ENCODE results near the gene CACNB4.
"Not testable (repeated sequence)": the region's sequence is repeated elsewhere in the genome, so short reads cannot be mapped to it uniquely, and the experiment has no call there.

CACNB4 gene

DNA sequence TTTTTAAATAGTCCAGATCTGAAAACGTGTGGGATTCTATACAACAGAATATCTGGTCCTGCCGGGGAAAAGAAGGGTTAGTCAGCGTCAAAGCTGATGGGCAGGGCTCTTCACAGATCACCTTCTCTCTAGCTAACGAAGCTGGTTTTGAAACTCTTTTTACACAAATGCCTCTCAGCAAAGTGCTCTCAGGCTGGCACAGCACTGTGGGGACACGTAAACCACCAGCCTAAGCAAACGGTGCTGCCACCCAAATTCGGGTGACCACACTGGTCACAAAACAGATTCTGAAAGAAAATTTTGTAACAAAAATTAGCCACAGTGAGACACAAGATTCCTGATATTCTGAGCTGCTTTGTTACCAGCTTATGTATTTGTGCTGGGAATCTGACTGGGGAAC lies 217.5 kb downstream of the CACNB4 start:
- peak in 1 of 10 donors; percentile 40 for DNase-seq
- intact Hi-C loops (cut with DNase I): no loop called here

DNA sequence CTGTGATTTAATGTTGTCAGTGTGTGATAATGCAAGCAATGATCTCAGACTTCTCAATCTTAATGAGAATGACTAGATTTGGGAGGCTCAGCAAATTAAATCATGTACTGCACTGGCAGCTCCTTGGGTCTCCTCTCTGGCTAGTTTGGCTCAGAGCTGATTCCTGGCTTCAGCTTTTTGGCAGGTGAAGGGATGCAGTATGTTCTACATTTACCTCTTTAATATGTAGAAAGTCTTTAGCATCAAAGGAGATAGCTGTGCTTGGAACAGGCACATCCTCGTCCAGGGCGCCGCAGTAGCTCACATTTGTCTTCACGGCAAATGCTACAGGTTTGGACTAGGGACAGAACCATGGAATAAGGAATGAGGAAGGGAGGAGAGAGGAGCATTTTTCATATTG lies 218.3 kb downstream of the CACNB4 start:
- DNase-seq: peak in 1 of 10 donors; percentile 9
- intact Hi-C loops (cut with DNase I): no loop called here

DNA sequence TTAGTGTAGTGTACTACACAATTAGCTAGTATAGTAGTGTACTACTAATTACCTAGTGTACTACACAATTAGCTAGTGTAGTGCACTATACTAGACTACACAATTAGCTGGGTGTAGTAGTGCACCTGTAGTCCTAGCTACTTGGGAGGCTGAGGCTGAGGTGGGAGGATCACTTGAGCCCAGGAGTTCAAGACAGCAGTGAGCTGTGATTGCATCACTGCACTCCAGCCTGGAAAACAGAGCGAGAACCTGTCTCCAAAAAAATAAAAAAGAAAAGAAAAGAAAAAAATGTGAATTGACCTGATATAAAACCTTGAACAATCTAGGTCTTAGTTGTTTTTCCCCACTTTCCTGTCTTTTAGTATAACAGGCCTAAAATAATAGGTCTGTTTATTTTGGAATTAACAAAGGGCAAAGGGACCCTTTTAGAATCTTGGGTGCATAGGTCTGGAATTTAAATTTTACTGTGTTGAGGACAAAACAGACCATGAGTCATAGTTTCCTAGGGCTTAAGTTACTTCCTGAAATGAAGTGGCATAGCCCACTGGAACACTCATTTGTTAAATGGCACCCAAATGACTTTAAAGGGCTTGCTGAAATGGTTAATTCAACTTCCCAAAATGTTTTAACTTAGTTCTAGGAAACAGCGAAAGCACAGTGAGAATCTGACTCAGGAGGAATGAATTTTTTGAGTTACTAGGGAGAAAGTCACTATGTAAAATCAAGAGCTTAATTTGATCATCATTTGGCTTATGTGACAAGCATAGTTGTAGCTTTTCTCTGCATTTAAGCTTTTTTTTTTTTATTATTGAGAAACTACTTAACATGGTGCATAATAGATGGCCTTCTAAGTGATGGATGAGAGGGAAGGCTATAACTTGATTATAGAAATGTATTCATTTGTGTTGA lies 219.9 kb downstream of the CACNB4 start:
- intact Hi-C loops (cut with DNase I): no loop called here
- no peak for DNase-seq

DNA sequence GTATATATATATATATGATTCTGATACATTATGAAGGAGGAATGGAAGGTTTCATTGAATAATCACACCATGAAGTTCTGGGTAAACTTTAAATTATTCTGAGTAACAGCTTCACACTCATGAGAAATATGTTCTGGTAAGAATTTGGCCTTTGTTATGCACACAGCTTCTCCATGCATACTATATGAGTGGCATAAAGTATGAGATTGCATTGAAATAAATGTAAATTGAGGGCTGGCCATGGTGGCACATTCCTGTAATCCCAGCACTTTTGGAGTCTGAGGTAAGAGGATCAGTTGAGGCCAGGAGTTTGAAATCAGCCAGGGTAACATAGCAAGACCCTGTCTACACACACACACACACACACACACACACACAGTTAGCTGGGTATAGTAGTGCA lies 220.6 kb downstream of the CACNB4 start:
- intact Hi-C loops (cut with DNase I): no loop called here
- no peak for DNase-seq

DNA sequence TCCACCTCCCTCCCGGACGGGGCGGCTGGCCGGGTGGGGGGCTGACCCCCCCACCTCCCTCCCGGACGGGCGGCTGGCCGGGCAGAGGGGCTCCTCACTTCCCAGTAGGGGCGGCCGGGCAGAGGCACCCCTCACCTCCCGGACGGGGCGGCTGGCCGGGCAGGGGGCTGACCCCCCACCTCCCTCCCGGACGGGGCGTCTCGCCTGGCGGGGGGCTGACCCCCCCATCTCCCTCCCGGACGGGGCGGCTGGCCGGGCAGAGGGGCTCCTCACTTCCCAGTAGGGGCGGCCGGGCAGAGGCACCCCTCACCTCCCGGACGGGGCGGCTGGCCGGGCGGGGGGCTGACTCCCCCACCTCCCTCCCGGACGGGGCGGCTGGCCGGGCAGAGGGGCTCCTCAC lies 223.2 kb downstream of the CACNB4 start:
- intact Hi-C loops (cut with DNase I); DNase-seq: not testable (repeated sequence)

DNA sequence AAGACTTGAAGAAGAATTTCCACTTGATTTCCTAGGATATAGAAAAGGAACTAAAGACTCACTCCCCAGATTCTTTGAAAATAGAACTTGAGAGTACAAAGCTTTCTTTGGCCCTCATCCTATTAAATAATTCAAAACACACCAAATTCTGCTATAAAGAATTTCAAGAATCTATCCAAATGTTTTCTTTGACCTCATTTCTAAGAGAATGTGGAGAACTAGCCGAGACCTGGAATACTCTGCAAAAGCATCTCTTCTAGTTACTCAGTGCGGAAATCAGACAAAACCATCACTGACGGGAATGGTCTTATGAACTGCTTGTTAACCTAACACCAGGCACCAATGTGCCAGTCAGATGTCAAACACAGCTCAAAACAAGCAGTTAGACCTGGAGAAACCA lies 226.4 kb downstream of the CACNB4 start:
- DNase-seq: no peak
- intact Hi-C loops (cut with DNase I): no loop called here

DNA sequence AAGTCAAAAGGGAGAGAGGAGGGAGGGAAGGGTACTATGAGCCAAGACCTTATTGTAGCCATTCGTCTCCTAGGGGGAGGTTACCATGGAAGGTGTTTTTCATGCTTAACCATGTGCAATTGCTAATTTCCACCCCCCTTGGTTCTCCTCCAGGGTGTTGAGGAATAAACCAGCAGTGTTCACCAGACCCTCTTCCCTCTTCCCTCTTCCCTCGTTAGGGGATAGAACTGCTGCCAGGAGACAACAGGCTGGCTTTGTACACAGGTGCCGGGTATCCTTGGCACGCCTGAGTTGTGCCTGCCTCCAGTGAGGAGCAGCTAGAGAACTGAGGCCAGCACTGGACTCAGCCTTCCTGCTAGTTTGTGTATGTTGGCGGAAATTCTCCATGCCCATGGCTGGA lies 229.6 kb downstream of the CACNB4 start:
- intact Hi-C loops (cut with DNase I): no loop called here
- DNase-seq: peak in 2 of 10 donors; percentile 10 to 11

DNA sequence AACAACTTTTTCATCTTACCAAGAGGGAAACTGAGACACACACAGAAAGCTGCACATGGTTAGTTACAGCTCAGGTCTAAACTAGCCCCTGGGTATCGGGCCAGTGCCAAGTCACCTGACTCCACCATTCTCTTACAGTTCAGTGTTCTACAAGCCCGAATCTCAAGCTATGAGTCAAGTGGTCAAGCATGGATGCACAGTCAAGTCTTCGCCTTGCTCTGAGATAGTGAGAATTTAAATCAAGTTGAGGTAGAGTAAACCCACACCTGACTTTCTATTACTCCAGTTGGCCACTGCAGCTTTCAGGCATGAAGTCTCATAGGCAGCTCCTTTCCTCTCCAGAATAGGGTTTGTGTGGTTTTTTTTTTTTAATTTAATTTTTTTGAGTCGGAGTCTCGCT lies 236.1 kb downstream of the CACNB4 start:
- DNase-seq: no peak
- intact Hi-C loops (cut with DNase I): no loop called here

DNA sequence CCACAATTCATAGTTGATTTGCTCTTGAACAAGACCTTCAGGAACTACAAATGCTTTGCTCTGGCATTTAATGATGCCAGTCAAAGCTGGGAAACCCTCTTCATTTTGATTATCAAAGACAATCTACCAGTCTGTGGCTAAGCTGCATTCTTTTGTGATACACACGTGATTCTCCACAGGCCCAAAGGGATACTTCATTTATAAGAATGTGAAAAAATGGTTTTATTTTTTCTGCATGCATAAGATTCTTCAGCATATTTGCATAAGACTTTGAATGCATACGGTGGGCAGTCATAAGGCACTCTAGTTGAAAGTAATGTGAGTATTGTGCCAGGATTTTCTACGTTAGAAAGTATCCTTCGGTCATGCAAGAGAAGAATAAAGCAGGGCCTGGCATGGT lies 237.7 kb downstream of the CACNB4 start:
- DNase-seq: no peak
- intact Hi-C loops (cut with DNase I): no loop called here

DNA sequence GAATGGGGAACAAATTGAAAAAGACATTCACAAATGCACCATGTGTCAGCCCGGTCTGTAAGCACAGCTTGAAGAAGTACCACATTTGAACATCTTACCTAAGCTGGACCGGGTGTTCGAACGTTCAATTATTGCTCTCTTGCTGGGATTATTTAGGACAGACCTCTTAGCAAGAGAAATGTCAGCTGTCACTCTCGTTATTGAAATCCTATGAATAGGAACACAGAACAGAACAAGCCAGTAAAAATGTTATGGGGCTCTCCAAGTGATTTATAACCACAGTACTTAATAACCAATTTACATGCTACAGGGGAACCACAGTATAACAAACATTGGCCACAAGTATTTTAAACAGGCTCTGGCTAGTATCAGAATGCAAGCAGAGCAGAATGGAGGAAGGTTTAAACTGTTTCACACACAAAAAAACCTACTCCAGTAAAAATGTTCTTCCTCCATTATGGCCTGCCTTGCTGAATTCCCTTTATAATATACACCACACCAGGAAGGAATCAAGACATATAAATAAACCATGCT lies 238.2 kb downstream of the CACNB4 start:
- DNase-seq: no peak
- intact Hi-C loops (cut with DNase I): no loop called here

DNA sequence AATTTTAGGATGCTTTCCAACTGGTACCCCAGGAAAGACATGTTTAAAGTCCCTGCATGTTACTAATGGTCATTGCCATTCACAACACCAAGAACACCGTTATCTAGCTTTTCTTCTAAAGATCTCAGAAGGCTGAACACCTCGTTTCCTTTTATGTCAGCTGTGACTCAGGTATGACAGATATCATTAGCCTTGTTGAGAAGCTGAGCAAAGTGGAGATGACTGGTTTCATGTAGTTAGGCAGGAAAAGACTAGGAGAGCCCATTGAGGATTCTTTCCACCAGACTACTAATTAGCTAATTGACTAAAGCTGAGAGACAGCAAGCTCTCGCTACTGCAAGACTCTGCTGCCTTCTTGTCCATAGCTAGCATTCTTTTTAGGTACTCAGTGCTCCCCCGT lies 238.6 kb downstream of the CACNB4 start:
- DNase-seq: no peak
- intact Hi-C loops (cut with DNase I): no loop called here

DNA sequence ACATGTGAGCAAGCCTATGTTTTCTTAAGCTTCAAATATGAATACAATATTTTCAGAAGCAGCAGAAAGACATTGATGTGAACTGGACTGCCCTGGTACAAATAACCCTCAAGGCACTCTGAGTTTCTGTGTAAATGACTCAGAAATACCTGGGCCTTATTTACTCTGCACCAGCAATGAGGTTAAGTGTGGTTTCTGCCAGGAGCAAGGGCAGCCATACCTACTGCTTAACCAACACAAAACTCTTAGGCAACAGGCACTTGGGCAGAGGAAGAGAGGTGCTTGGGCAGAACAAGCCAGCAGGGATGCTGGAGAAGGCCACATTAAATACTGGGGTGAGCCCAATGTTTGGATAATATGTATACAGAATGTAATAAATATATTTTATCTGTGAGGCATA lies 241.2 kb downstream of the CACNB4 start:
- intact Hi-C loops (cut with DNase I): no loop called here
- no peak for DNase-seq

DNA sequence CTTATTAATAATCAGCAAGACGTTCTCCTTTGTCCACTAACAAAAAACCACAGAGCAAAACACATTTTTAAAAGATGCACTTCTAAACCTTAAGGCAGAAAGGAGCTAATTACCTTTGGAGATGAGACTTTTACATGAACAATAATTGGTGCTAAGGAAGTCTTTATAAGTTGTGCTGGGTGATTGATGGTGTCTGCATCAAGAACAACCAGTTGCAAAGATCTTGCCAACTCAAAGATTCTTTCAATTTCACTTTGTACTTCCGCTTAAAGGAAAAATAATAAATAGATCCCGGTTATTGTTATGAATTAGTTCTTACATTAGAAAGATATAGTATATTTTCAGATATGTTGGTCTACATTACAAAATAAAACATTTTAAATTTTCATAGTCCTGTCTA lies 243.7 kb downstream of the CACNB4 start:
- DNase-seq: no peak
- intact Hi-C loops (cut with DNase I): no loop called here

DNA sequence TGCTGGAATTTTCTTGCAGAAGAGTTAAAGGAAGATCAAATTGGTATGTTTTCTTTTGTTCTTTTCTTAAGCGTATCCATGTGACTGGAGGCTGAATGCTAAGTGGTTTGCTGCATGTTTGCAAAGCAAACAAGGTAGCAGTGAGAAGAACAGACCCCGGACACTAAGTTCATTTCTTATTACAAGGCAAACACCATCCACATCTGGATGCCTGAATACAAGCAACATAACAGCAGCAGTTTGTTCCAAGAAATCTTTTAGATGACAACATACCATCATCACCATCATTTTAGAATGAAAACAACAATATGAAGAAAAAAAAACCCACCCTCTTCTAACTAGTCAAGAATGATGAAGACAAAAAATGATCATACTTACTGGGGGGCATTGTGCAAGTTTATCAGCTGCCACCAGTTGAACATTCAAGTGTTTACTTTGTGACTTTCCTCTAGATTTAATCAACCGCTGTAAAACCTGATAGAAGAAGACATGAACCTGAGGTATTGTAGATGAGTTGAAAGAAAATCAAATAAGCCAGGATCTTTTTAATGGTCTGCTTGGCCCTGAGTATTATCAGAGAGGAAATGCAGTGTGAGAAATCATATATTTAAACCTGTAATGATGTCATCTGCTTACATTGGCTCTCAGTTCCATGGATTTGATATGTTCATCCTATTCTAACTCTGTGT lies 245.6 kb downstream of the CACNB4 start:
- no peak for DNase-seq
- intact Hi-C loops (cut with DNase I): no loop called here

DNA sequence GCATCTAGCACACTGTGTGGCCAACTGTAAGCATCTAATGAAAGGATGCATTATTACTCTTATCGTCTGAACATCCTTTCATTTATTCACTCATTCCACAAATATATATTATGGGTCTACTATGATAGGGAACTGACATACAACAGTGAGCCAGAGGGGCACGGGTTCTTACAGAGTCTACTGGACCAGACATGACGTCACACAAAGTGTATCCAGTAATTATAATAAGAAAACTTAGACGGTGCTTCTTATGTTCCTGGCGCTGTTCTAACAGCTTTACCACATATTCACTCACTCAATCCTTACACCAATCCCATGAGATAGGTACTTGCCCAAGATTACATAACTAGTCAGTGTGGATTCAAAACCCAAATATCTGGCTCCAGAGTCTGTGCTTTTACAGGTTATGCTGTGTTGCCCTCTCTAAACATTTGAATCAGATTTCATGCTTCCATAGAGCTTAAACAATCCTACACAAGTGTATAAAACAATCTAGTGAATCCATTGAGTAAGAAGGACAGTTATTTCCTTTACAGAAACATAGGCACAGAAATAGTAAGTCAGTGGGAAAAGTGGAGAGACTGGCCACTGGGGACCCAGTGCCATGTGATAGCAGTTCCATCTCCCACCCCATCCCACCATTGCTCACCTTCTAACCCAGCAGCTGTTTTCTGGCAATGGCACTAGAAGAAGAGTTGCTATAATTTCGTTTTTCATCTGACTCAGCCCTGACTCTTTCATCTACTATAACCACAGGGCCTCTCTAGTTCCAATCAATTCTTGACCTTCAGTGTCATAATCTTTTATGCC lies 246.4 kb downstream of the CACNB4 start:
- intact Hi-C loops (cut with DNase I): no loop called here
- DNase-seq: no peak

DNA sequence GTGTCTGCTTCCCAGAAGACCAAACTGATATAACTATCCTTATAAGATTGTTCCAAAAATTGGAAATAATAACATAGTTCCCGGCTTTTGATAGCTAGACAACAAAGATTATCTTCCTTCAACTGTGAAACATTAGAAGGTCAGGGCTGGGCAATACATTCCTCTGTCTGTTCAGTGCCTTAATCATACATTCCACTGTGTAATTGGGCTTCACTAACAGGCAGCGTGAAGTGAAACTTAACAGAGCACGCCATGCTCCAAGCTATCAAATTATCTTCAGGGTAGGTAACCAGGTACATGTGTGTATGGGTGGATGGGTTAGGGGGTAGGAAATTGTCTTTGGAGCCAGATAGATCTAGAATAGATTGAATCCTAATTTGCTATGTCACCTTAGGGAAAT lies 247.1 kb downstream of the CACNB4 start:
- intact Hi-C loops (cut with DNase I): no loop called here
- DNase-seq: no peak

DNA sequence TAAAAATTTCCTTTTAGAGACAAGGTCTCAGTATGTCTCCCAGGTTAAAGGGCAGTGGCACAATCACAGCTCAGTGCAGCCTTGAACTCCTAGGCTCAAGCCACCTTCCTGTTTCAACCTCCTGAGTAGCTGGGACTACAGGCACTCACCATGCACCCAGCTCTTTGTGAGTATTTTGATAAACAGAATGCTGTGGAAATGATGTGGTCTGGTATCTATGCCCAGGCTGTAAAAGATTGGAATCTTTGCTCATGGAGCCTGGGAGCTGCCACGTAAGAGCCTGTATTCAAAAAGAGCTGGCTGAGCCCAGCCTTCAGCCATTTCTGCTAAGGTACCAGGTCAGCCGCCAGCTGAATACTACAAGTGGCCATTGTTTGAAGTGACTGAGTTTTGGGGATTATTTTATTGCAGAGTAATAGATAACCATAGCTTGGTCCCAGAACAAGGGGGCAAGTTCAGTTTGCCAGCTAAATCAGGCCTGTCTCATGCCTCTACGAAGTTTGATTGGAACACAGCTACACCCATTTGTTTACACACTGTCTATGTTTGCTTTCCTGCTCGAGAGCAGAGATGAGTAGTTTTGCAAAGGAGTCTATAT lies 249.3 kb downstream of the CACNB4 start:
- intact Hi-C loops (cut with DNase I): no loop called here
- DNase-seq: no peak

DNA sequence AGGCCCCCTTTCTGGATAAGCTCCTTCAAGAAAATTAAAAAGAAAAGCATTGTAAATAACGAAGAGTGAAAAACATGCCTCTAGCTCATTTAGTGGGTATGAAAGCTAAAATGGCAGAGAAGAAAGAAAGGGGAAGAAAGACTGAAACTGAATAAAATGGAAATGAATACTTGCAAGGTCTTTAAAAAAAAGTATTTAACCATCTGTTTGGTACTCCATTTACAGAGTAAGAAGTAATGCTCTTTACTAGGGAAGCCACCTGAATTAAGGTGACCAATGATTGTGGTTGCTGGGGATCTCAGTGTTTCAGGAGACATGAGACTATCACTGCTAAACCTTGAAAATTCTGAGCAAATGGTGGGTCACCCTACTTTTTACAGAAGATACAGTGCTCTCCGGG lies 253.0 kb downstream of the CACNB4 start:
- no peak for DNase-seq
- intact Hi-C loops (cut with DNase I): no loop called here

DNA sequence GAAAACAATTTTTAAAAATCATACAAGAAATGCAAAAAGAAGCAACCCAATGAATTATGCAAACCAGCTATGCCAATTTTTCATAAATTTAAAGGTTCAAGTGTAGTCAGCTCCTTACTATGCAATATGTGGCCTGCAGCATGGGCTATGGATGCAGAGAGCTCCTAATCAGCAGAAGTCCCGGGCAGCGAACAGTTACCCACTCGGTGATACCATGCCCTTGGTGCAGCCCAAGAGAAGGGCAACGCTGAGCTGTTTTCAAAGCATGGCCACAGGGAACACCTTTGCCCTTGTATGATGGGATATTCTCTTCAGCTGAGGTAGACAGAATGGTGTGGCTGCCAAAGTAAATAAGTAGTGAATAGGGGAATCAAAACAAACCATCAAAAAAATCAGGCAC lies 253.4 kb downstream of the CACNB4 start:
- no peak for DNase-seq
- intact Hi-C loops (cut with DNase I): no loop called here

DNA sequence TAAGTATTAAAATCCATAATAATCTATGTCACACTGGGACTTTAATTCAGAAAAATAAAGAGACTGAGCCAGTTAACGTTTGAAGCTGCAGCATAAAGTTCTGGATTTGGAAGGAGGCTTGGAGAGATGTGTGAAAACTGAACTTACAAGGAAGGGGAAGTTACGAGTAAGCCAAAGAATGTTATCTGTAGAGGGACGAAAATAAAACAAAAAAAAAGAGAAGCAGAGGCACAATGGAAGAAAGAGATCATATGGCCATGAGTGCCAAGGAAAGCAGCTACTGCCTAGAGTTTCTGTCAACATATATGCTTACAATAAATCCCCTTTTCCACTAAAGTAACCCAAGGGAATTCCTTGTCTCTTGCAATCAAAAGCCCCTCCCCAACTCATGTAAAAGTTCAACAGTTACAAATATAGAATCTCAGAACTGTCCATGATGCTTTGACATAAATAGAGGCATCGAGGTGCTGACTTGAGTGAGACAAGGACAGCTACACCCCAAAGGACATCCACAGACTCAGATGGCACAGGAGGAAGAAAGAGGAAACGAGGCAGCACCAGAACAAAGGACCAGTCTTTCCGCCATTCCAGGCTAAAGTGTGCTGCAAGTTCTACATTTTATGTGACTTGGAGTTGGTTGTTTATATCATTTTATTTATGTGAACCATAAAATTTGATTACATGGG lies 254.5 kb downstream of the CACNB4 start:
- intact Hi-C loops (cut with DNase I): no loop called here
- DNase-seq: no peak
